CD14-positive monocyte (primary cell): ENCODE results near the gene SRSF12. TPM values are rescaled to one million over a fixed set of nuclear protein-coding genes. Genes with fewer than 3 reads are reported as not detected.

Experiments used
- DNase-seq, 3 donors: peaks; one replicate each; pipeline ENCODE4 v3.0.0-alpha.2; 2011 to 2022
- H2AFZ ChIP-seq: 2 replicates; pipeline ENCODE4 v1.6.0; 2012; ENCODE audit warnings: mild to moderate bottlenecking, low read depth, low read length, inconsistent platforms; ENCODE audit not compliant: insufficient read depth, poor library complexity, severe bottlenecking
- H3K27ac ChIP-seq, 2 donors: 1 replicate in 1 of 2; 2 replicates in 1 of 2; pipeline ENCODE4 v1.5.1; 2012 to 2013; ENCODE audit warnings: low read length in 2 of 2, control low read depth in 1 of 2, inconsistent platforms in 1 of 2, low read depth in 1 of 2, mild to moderate bottlenecking in 1 of 2
- H3K27me3 ChIP-seq, 2 donors: one replicate each; pipeline versions ENCODE4 v1.6.0 to v1.6.1; 2011 to 2013; ENCODE audit warnings: low read length in 2 of 2; ENCODE audit not compliant: control insufficient read depth in 2 of 2, insufficient read depth in 2 of 2
- H3K36me3 ChIP-seq, 2 donors: replicated peaks in 1 of 2; 1 replicate in 1 of 2; 2 replicates in 1 of 2; pipeline versions ENCODE4 v1.5.1 to v1.6.1; 2012 to 2013; ENCODE audit warnings: low read length in 2 of 2, control low read depth in 1 of 2, inconsistent platforms in 1 of 2, mild to moderate bottlenecking in 1 of 2; ENCODE audit not compliant: insufficient read depth in 2 of 2, control insufficient read depth in 1 of 2
- H3K4me1 ChIP-seq, 2 donors: 1 replicate in 1 of 2; 2 replicates in 1 of 2; pipeline versions ENCODE4 v1.5.1 to v1.6.1; 2012 to 2013; ENCODE audit warnings: low read length in 2 of 2, control low read depth in 1 of 2, inconsistent platforms in 1 of 2, mild to moderate bottlenecking in 1 of 2, moderate library complexity in 1 of 2; ENCODE audit not compliant: insufficient read depth in 2 of 2, control insufficient read depth in 1 of 2
- H3K4me2 ChIP-seq: replicated peaks from 2 replicates; pipeline ENCODE3; 2012; ENCODE audit warnings: low read length, moderate library complexity, mild to moderate bottlenecking; ENCODE audit not compliant: poor library complexity, severe bottlenecking; ENCODE audit errors: extremely low read depth
- H3K4me3 ChIP-seq, 3 experiments: fragments of 200-600 bp in 1 of 3; sonication (generic) in 1 of 3; replicated peaks in 1 of 3; 1 replicate in 2 of 3; 2 replicates in 1 of 3; pipeline ENCODE4 v1.5.1; 2011 to 2013; ENCODE audit warnings: low read length in 3 of 3, mild to moderate bottlenecking in 3 of 3, control low read depth in 2 of 3, low read depth in 2 of 3, inconsistent platforms in 1 of 3, moderate library complexity in 1 of 3
- H3K79me2 ChIP-seq: 2 replicates; pipeline ENCODE4 v1.6.0; 2012; ENCODE audit warnings: mild to moderate bottlenecking, control low read depth, inconsistent platforms, low read length, moderate library complexity; ENCODE audit not compliant: insufficient read depth
- H3K9ac ChIP-seq: 2 replicates; pipeline ENCODE4 v1.6.0; 2017; ENCODE audit warnings: low read length, mild to moderate bottlenecking; ENCODE audit not compliant: insufficient read depth, poor library complexity, severe bottlenecking
- H3K9me3 ChIP-seq, 2 donors: replicated peaks in 1 of 2; 1 replicate in 1 of 2; 2 replicates in 1 of 2; pipeline versions ENCODE4 v1.5.1 to v1.6.1; 2012 to 2013; ENCODE audit warnings: low read length in 2 of 2, control low read depth in 1 of 2; ENCODE audit not compliant: control insufficient read depth in 1 of 2, insufficient read depth in 1 of 2
- H4K20me1 ChIP-seq: 2 replicates; pipeline ENCODE4 v1.6.0; 2012; ENCODE audit warnings: mild to moderate bottlenecking, low read length, control low read depth, moderate library complexity; ENCODE audit not compliant: insufficient read depth
- H3K27ac Mint-ChIP-seq, 7 donors: one replicate each; pipeline ENCODE4 v1.8.0; 2020; ENCODE audit warnings: mild to moderate bottlenecking in 7 of 7, mixed read lengths in 7 of 7, moderate library complexity in 6 of 7, inconsistent platforms in 2 of 7
- H3K27me3 Mint-ChIP-seq, 3 donors: one replicate each; pipeline ENCODE4 v1.8.0; 2021 to 2022; ENCODE audit warnings: low read depth in 3 of 3, mild to moderate bottlenecking in 3 of 3, mixed read lengths in 3 of 3, moderate library complexity in 3 of 3, inconsistent platforms in 1 of 3
- H3K36me3 Mint-ChIP-seq, 2 donors: one replicate each; pipeline ENCODE4 v1.8.0; 2020; ENCODE audit warnings: mixed read lengths in 2 of 2, inconsistent platforms in 1 of 2, mild to moderate bottlenecking in 1 of 2
- H3K4me1 Mint-ChIP-seq: one replicate; pipeline ENCODE4 v1.8.0; 2020; ENCODE audit warnings: mild to moderate bottlenecking, mixed read lengths
- H3K4me3 Mint-ChIP-seq, 2 donors: one replicate each; pipeline ENCODE4 v1.8.0; 2020; ENCODE audit warnings: mild to moderate bottlenecking in 2 of 2, mixed read lengths in 2 of 2, moderate library complexity in 1 of 2
- H3K9me3 Mint-ChIP-seq, 7 donors: one replicate each; pipeline ENCODE4 v1.8.0; 2020 to 2022; ENCODE audit warnings: mixed read lengths in 7 of 7, mild to moderate bottlenecking in 6 of 7, moderate library complexity in 6 of 7, inconsistent platforms in 2 of 7
- WGBS: methylation state at CpG from one replicate; pipeline ENCODE4 v1.1.5; 2013; ENCODE audit warnings: missing lambda C conversion rate; ENCODE audit not compliant: insufficient coverage; 5-methylcytosine and 5-hydroxymethylcytosine counted together
- intact Hi-C, 2 donors: fragments of 100-400 bp; cut with micrococcal nuclease; formaldehyde crosslinking; loops; one replicate each; pipeline versions ENCODE4 v1.15.0 to v1.15.1; 2023
- polyA plus RNA-seq, 3 donors: library from polyadenylated mRNA; depleted of rRNA in 1 of 3; unstranded in 2 of 3; stranded (reverse) in 1 of 3; fragments of 300-500 nt in 2 of 3; fragments of >200 nt in 1 of 3; fragmentation: Illumina TruSeq in 2 of 3; gene quantifications; 1 replicate in 2 of 3; 2 replicates in 1 of 3; pipeline ENCODE4 v1.2.3, GENCODE V29; 2012 to 2021
- TF ChIP-seq, protein P1 (sequence below): fragments of 200-600 bp; IDR thresholded peaks from one replicate; pipeline ENCODE4 v1.8.0; 2022; ENCODE audit warnings: antibody characterized with exemption, mild to moderate bottlenecking

SRSF12 gene
- polyA plus RNA-seq, 3 donors: 0.04 TPM; not detected in 2

DNA sequence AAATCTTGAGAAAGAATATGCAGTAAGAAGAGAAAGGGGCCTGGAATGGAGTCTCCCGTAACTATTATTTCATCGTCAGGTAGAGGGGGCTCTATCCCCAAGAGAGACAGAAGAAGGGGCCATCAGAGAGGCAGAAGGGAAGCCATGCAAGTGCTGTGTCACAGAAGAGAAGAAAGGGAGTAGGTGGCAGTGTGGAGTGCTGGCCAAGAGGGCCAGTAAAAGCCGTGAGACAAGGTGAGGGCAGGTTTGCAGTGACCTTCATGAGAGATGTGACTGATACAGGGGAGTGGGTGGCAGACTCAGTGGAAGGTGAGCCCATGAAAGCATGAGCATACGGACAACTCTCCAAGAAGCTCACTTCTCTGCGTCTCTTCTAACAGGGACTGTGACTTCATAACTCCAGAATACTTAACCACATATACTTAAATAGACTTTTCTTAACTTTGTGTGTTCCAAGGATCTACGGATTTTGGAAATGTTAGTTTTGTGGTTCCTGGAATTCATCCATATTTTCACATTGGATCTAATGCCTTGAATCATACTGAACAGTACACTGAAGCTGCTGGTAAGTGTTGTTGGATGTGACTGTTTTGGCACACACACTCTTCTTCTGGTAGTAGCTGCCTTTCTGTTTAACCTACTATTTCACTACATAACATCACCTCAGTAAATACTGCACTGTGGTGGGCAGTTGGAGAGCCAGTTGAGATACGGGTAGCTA is 43.6 kb upstream of the SRSF12 start:
- H3K4me2 ChIP-seq: no peak overlapping the region

GRCh38 chr6:89160331-89161092 is 42.6 kb upstream of the SRSF12 start:
- Mint-ChIP-seq H3K36me3 (peaks cover 41 to 43% of the 10 kb centered on the region in 2 donors), H3K27ac (no peak overlapping the region), H3K4me3 (no peak overlapping the region), H3K9me3 (no peaks in the 10 kb centered on the region), H3K4me1 (no peaks in the 10 kb centered on the region), H3K27me3 (no peaks in the 10 kb centered on the region)
- no peaks in the 10 kb centered on the region for H3K79me2 ChIP-seq
- H3K4me3 ChIP-seq: no peak overlapping the region
- H3K27ac ChIP-seq: no peak overlapping the region
- TF ChIP-seq, protein P1, sequence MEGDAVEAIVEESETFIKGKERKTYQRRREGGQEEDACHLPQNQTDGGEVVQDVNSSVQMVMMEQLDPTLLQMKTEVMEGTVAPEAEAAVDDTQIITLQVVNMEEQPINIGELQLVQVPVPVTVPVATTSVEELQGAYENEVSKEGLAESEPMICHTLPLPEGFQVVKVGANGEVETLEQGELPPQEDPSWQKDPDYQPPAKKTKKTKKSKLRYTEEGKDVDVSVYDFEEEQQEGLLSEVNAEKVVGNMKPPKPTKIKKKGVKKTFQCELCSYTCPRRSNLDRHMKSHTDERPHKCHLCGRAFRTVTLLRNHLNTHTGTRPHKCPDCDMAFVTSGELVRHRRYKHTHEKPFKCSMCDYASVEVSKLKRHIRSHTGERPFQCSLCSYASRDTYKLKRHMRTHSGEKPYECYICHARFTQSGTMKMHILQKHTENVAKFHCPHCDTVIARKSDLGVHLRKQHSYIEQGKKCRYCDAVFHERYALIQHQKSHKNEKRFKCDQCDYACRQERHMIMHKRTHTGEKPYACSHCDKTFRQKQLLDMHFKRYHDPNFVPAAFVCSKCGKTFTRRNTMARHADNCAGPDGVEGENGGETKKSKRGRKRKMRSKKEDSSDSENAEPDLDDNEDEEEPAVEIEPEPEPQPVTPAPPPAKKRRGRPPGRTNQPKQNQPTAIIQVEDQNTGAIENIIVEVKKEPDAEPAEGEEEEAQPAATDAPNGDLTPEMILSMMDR: no peak
- no peaks in the 10 kb centered on the region for H4K20me1 ChIP-seq
- H3K27me3 ChIP-seq: no peaks in the 10 kb centered on the region
- no peak overlapping the region for H2AFZ ChIP-seq
- H3K9ac ChIP-seq: no peak overlapping the region
- 100% methylated on average over 3 of the region's 4 CpGs for WGBS
- peaks cover 15 to 42% of the 10 kb centered on the region in 2 donors for H3K36me3 ChIP-seq
- no peak for DNase-seq
- H3K4me2 ChIP-seq: no peak overlapping the region
- H3K9me3 ChIP-seq: no peaks in the 10 kb centered on the region
- intact Hi-C loops: no loop called here
- H3K4me1 ChIP-seq: no peaks in the 10 kb centered on the region

More for the DNA sequence above, 43.6 kb upstream of the SRSF12 start:
- H4K20me1 ChIP-seq: no peaks in the 10 kb centered on the region
- Mint-ChIP-seq H3K36me3 (peaks cover 41% of the 10 kb centered on the region in 2 donors), H3K4me3 (no peak overlapping the region), H3K27me3 (no peaks in the 10 kb centered on the region), H3K27ac (peak overlapping the region in 2 of 7 donors; percentile 37 to 67), H3K4me1 (no peaks in the 10 kb centered on the region), H3K9me3 (no peaks in the 10 kb centered on the region)
- no peaks in the 10 kb centered on the region for H3K4me1 ChIP-seq
- no peak overlapping the region for H3K9ac ChIP-seq
- H3K79me2 ChIP-seq: no peaks in the 10 kb centered on the region
- H2AFZ ChIP-seq: no peak overlapping the region
- H3K36me3 ChIP-seq: peaks cover 15 to 42% of the 10 kb centered on the region in 2 donors
- TF ChIP-seq, protein P1: no peak
- H3K27ac ChIP-seq: no peak overlapping the region
- H3K27me3 ChIP-seq: no peaks in the 10 kb centered on the region
- intact Hi-C loops: no loop called here
- no peak overlapping the region for H3K4me3 ChIP-seq
- no peak for DNase-seq
- no peaks in the 10 kb centered on the region for H3K9me3 ChIP-seq
- 61% methylated on average over 3 of the region's 7 CpGs for WGBS
